Endothelial cell of umbilical vein (primary cell): ENCODE results near the gene SDCBP2.

Experiments
- EZH2 ChIP-seq: IDR thresholded peaks from 2 replicates; pipeline ENCODE4 v1.6.1; 2012; ENCODE audit warnings: borderline replicate concordance, low read depth, mild to moderate bottlenecking, moderate library complexity, low read length, inconsistent platforms; ENCODE audit not compliant: severe bottlenecking
- MYC ChIP-seq: IDR thresholded peaks from one replicate; pipeline ENCODE4 v1.6.1; 2011; ENCODE audit warnings: mild to moderate bottlenecking, low read depth, low read length
- POLR2A ChIP-seq: IDR thresholded peaks from 2 replicates; pipeline ENCODE4 v1.6.1; 2012; ENCODE audit warnings: low read depth, mild to moderate bottlenecking, control low read depth, low read length
- POLR2AphosphoS5 ChIP-seq: IDR thresholded peaks from 2 replicates; pipeline ENCODE4 v1.6.1; 2012; ENCODE audit warnings: low read depth, mild to moderate bottlenecking, control low read depth, low read length, moderate library complexity; ENCODE audit not compliant: insufficient read depth
- TF ChIP-seq, protein P1 (sequence below): IDR thresholded peaks from 2 replicates; pipeline ENCODE4 v1.6.1; 2011; ENCODE audit not compliant: insufficient read depth, insufficient read length
- TF ChIP-seq, protein P2 (sequence below), 2 donors: IDR thresholded peaks; 1 replicate in 1 of 2; 2 replicates in 1 of 2; pipeline ENCODE4 v1.5.1; 2011; ENCODE audit warnings: low read length in 2 of 2, mild to moderate bottlenecking in 2 of 2, moderate library complexity in 2 of 2, control low read depth in 1 of 2, inconsistent platforms in 1 of 2, low read depth in 1 of 2; ENCODE audit not compliant: insufficient read depth in 1 of 2; ENCODE audit errors: extremely low read depth in 1 of 2

DNA sequence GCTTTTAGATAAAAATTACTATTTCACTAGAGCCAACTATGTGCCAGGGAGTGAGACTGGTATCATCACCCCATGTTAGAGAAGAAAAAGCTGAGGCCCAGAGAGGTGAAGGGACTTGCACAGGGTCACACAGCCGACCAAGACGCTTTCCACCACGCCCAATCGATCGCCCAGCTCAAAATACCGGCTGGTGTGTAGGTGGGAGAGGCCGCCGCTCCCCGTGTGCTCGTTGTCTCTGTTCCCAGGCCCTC lies 63.1 kb downstream of the SDCBP2 start:
- TF ChIP-seq EZH2, result no peak
- no peak for TF ChIP-seq POLR2A
- TF ChIP-seq POLR2AphosphoS5, result no peak
- TF ChIP-seq MYC, result no peak
- TF ChIP-seq, protein P1, sequence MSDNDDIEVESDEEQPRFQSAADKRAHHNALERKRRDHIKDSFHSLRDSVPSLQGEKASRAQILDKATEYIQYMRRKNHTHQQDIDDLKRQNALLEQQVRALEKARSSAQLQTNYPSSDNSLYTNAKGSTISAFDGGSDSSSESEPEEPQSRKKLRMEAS, result no peak
- TF ChIP-seq, protein P2, sequence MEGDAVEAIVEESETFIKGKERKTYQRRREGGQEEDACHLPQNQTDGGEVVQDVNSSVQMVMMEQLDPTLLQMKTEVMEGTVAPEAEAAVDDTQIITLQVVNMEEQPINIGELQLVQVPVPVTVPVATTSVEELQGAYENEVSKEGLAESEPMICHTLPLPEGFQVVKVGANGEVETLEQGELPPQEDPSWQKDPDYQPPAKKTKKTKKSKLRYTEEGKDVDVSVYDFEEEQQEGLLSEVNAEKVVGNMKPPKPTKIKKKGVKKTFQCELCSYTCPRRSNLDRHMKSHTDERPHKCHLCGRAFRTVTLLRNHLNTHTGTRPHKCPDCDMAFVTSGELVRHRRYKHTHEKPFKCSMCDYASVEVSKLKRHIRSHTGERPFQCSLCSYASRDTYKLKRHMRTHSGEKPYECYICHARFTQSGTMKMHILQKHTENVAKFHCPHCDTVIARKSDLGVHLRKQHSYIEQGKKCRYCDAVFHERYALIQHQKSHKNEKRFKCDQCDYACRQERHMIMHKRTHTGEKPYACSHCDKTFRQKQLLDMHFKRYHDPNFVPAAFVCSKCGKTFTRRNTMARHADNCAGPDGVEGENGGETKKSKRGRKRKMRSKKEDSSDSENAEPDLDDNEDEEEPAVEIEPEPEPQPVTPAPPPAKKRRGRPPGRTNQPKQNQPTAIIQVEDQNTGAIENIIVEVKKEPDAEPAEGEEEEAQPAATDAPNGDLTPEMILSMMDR (IDR thresholded peaks at IDR 0.05; ENCODE audit: extremely low read depth in 1 of 2, insufficient read depth in 1 of 2, low read depth in 1 of 2, low read length in 2 of 2), result no peak
